ENCODE data around the gene MYH10.

DNA sequence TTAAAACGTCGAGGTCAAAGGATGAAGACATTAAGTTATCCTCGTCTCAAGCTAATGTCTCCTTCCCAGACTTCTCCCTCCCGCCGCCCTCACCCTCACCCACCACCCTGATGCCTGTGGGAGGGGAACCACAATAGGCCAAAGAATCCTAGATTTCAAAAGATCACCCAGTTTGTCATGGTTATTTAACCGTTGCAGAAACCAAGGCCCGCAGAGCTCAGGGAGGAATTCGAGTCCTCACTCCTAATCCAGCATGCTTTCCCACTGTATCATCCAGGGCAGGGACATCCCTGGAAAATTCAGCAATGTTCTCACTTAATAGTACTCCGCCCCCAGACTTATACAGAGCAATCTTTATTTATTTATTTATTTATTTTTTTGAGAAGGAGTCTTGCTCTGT lies 41.8 kb upstream of the MYH10 start:
- TF ChIP-seq, protein P1, sequence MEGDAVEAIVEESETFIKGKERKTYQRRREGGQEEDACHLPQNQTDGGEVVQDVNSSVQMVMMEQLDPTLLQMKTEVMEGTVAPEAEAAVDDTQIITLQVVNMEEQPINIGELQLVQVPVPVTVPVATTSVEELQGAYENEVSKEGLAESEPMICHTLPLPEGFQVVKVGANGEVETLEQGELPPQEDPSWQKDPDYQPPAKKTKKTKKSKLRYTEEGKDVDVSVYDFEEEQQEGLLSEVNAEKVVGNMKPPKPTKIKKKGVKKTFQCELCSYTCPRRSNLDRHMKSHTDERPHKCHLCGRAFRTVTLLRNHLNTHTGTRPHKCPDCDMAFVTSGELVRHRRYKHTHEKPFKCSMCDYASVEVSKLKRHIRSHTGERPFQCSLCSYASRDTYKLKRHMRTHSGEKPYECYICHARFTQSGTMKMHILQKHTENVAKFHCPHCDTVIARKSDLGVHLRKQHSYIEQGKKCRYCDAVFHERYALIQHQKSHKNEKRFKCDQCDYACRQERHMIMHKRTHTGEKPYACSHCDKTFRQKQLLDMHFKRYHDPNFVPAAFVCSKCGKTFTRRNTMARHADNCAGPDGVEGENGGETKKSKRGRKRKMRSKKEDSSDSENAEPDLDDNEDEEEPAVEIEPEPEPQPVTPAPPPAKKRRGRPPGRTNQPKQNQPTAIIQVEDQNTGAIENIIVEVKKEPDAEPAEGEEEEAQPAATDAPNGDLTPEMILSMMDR (IDR thresholded peaks at IDR 0.05; ENCODE audit: low read depth, low read length, missing input control), result no peak
- TF ChIP-seq, protein P2, sequence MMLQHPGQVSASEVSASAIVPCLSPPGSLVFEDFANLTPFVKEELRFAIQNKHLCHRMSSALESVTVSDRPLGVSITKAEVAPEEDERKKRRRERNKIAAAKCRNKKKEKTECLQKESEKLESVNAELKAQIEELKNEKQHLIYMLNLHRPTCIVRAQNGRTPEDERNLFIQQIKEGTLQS (IDR thresholded peaks at IDR 0.05), result no peak
- no peak for TF ChIP-seq HNF4A (conservative IDR thresholded peaks at IDR 0.05)
- TF ChIP-seq GABPA (IDR thresholded peaks at IDR 0.05 in 1 of 2, conservative IDR thresholded peaks at IDR 0.05 in 1 of 2), result no peak
- TF ChIP-seq, protein P3, sequence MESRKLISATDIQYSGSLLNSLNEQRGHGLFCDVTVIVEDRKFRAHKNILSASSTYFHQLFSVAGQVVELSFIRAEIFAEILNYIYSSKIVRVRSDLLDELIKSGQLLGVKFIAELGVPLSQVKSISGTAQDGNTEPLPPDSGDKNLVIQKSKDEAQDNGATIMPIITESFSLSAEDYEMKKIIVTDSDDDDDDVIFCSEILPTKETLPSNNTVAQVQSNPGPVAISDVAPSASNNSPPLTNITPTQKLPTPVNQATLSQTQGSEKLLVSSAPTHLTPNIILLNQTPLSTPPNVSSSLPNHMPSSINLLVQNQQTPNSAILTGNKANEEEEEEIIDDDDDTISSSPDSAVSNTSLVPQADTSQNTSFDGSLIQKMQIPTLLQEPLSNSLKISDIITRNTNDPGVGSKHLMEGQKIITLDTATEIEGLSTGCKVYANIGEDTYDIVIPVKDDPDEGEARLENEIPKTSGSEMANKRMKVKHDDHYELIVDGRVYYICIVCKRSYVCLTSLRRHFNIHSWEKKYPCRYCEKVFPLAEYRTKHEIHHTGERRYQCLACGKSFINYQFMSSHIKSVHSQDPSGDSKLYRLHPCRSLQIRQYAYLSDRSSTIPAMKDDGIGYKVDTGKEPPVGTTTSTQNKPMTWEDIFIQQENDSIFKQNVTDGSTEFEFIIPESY (IDR thresholded peaks at IDR 0.05), result no peak
- TF ChIP-seq RAD21 (IDR thresholded peaks at IDR 0.05), result no peak
- no peak for TF ChIP-seq TAF1 (conservative IDR thresholded peaks at IDR 0.05)
- TF ChIP-seq YY1 (IDR thresholded peaks at IDR 0.05), result no peak
- no peak for TF ChIP-seq JUND (IDR thresholded peaks at IDR 0.05)

Data from liver (tissue), 3 donors.